Hematopoietic multipotent progenitor cell treated with erythropoietin and hydrocortisone succinate and interleukin-3 and kit ligand, for 4 days (in vitro differentiated cells): ENCODE data around the gene WDR73.

Experiments
- DNase-seq: peaks from one replicate; pipeline ENCODE4 v3.0.0-alpha.2; 2015

Gene WDR73

GRCh38 chr15:84608707-84609284, 45.3 kb downstream of the WDR73 start:
- no peak for DNase-seq

- no peak for DNase-seq
Observed at GRCh38 chr15:84606653-84607120, 47.4 kb downstream of the WDR73 start.

- DNase-seq = no peak
Observed at GRCh38 chr15:84605554-84605882, 48.6 kb downstream of the WDR73 start.

GRCh38 chr15:84604826-84605553, 49.1 kb downstream of the WDR73 start:
- no peak for DNase-seq

- DNase-seq = no peak
Observed at GRCh38 chr15:84603630-84604379, 50.3 kb downstream of the WDR73 start.

GRCh38 chr15:84601555-84601838, 52.6 kb downstream of the WDR73 start:
- no peak for DNase-seq

GRCh38 chr15:84600687-84601554, 53.2 kb downstream of the WDR73 start, which contains the start of gene ZSCAN2:
TSS of gene ZSCAN2 (plus strand) at chr15:84601009. CDS start at chr15:84603928, 2,919 bp downstream.
- DNase-seq = peak; percentile 98

GRCh38 chr15:84600331-84600686, 53.8 kb downstream of the WDR73 start:
- DNase-seq = peak; percentile 93

- no peak for DNase-seq
Observed at GRCh38 chr15:84599906-84600305, 54.2 kb downstream of the WDR73 start.

GRCh38 chr15:84598993-84599392, 55.1 kb downstream of the WDR73 start:
- peak; percentile 83 for DNase-seq

GRCh38 chr15:84598250-84598649, 55.8 kb downstream of the WDR73 start:
- DNase-seq = peak; percentile 97

- no peak for DNase-seq
Observed at GRCh38 chr15:84597296-84597695, 56.8 kb downstream of the WDR73 start.

- DNase-seq = no peak
Observed at GRCh38 chr15:84595660-84596059, 58.4 kb downstream of the WDR73 start.

GRCh38 chr15:84594617-84595290, 59.3 kb downstream of the WDR73 start:
- DNase-seq = peak; percentile 36

GRCh38 chr15:84591815-84592214, 62.3 kb downstream of the WDR73 start:
- DNase-seq = no peak

- DNase-seq = no peak
Observed at GRCh38 chr15:84590406-84590805, 63.7 kb downstream of the WDR73 start.
